ENCODE results near the gene BTRC.

Gene BTRC

DNA sequence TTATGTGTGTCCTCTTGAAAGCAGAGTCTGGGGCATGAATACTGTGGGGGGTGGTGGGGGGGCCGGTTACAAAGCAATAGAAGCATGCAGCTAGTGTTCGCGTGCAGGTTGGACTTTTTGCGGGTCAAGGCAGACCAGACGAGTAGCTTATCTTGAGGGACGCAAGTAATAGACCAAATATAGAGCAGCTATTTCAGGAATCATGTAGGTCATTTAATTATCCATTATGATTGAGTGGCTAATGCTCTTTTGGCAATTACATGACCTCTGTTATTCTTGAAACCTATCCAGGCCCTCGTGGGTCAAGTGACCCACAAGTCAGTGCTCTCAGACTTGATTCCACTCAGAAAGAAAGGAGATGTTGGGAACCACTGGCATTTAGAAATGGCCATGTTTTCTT, 93.0 kb downstream of the BTRC start:
- no peak for DNase-seq

DNA sequence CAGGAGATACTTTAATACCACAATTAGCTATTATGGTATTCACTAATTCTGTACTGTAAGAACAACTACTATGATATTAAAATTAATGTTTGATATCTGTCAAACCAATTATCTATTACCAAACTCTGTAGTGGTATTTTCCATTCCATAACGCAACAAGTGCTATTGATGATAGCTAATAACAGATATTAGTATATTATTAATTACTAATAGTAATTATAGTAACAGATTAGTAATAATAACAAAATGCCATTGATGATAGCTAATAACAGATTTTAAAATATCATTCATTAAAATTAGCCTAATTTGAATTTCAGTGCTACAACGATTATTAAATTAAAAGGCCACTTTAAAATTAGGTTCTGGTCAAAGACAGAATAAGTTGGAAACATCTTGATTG, 93.5 kb downstream of the BTRC start:
- DNase-seq = no peak

DNA sequence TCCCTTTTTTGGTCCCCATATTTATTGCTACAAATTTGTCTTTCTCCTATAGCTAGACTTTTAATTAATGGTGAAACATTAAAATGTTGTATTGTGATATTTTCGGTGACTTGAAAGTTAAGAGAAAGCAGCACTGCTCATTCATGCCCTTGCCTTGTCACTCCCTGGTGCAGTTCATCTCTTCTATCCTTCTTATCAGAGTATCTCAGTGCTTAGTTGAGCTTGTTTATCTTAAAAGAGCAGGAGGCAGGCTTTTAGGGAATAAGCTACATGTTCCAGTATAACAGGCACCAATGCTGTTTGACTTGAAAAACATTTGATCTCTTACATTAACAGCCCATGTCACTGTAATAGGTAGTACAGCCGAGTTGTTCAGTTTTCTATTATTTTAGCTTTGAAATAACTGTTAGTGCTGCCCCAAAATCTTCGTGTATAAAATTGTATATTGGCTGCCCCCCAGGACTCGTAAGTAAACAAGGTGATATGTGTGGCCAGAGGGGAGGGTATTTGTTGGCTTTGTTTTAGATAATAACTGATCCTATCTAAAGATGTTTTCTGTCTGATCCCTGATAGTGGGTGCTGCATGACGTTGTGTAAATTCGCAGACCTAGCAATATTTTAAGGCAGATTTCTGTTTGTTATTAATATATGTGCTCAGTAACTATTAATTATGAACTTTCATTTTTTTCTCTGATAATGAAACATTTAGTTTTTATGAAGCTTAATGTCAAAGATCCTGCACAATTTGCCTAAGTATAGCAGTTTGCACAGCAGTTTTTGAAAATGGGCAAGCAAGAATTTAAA, 96.5 kb downstream of the BTRC start:
- DNase-seq = no peak

DNA sequence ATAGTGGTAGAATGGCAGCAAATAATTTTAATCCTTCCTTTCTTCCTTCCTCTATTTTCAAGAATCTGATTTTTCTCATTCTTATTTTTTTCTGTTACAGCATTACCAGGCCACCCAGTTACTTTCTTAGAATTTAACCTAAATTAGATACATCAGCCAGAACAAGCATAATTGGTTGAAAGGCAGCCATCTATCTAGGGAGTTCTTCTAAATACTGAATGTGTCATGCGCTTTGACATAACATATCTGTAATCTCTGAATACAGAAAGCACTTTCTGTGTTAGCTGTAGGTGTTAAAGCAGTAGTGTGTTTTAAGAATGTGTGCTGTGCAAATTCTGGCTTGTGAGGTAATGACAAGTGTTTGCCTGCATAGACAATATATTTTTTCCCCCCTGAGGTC, 97.3 kb downstream of the BTRC start:
- no peak for DNase-seq

DNA sequence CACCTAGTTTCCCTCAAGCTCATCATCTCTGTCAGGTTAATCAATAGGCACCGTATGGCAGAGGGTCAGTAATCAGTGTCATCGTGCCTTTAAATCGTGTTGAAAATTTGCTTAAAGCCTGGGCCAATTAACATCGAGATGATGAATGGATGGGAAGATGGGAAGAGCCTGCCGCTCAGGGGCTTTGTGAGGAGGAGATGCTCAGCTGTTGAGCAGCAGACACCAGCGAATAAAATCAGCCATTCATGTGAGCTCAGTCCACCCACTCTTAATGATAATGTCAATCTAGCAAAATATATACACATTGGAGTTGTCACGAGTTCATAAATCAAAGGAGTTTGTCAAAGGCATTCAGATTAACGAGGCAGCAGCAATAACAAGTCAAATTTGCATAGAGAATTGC, 97.7 kb downstream of the BTRC start:
- DNase-seq = no peak

DNA sequence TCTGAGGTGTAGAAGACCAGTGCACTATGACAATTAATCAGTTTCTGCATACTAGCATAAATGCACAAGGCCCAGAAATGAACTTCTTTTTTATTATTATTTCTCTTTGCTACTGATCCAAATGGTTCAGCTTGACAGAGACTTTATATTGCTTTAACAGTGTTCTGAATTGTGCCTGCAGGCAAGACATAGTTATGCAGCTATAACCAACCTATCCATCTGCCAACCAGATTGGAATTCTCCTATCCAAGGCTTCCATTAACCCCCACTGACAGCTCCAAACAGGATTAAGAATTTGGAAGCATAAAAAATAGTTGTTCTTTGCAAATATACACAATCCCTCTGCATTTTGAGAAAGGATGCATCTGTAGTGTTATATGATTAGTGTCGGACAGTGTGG, 98.2 kb downstream of the BTRC start:
- no peak for DNase-seq

DNA sequence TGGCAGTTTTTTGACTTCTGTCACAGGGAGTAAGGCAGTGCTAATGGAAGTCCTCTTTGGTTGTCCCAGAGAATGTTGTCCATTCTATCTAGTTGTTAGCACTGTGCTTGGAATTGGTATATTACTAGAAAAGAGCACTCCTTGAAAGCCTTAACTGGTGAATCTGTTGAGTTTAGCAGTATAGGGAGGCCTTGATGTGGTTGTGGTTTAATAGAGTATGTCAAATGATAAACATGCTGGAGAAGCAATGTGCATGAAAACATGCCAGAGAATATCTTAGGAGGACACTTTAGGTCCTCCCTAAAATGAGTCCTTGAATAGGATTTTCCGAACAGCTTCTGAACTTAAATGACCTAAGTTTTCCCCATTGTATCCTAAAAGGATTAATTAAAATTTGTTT, 98.6 kb downstream of the BTRC start:
- DNase-seq = no peak

DNA sequence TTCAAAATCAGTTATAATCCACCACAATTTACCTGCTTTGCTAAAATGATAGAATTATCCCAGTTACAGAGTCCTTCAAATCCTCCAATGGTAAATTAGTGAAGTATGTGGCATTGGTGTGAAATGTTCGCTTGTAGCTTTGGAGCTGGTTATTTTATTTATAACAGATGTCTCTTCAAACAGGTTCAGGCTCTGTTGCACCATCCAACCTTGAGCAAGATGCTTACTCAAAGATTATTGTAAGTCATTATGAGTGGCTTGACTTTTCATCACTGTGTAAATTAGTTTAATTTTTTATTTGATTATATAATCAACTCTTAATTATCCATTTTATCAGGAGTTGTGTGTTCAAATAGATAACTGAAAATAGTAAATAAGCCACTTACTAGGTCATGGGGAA, 99.4 kb downstream of the BTRC start:
- no peak for DNase-seq

DNA sequence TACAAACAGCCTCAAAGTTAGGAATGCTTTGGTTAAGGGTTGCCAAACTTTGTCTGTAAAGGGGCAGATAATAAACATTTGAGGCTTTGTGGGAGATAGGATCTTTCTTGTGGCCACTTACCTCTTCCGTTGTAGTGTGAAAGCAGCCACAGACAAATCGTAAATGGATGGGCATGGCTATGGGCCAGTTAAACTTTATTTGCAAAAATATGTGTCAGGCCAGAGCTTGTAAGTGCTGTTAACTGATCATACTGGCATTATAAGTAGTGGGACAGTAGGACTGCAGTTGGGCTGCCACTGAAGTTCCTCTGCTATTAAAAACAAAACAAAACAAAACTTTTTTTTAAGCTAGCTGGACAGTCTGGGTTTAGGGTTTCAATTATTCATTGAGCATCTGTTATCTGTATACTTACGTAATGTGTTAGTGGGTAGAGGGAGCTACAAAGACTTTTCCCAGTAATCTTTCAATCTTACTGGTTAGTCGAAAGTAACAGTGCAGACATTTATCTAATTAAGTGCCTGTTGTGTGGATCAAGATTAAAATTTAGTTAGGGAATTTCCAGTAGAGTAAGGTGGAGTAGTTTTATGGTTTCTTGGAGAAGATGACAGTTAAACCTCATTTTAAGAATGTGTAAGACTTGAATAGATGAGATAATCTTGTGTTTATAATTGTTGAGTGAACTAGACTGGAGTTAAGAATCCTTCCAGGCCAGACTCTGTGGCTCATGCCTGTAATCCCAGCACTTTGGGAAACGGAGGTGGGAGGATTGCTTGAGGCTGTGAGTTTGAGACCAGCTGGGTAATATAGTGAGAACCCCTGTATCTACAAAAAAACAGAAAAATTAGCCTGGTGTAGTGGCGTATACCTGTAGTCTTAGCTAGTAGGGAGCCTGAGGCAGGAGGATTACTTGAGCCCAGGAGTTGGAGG, 100.1 kb downstream of the BTRC start:
- DNase-seq = no peak

DNA sequence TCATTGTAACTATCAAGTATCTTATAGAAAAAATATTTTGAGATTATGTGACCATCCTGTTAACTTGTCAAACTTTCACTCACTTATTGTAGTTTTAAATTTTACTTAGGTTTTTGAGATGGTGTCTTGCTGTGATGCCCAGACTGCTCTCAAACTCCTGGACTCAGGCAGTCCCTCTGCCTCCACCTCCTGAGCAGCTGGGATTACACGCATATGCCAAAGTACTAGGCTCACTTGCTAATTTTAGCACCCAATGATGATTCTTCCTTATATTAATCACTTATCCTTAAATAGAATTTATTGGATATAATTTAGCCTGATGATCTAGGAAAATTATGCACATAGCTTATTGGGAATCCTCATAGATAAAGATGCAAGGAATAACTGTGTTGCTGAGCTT, 104.9 kb downstream of the BTRC start:
- DNase-seq = no peak

DNA sequence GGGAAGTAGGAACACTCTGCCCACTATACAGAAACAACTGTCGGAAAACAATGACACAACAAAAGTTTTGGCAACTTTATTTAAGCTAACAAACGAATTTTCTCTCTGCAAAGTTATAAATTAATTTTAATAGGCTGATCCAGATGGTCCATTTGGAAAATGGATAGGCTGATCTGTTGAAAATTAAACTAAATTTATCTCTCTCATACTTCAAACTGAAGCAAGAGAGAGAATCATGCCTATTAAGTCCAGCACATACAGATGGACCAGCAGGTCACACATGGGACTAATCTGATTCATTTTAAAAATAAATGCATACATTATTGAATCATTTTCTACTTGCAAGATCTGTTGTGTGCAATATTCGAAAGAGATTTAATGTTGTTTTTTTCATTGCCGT, 110.1 kb downstream of the BTRC start:
- DNase-seq = no peak

DNA sequence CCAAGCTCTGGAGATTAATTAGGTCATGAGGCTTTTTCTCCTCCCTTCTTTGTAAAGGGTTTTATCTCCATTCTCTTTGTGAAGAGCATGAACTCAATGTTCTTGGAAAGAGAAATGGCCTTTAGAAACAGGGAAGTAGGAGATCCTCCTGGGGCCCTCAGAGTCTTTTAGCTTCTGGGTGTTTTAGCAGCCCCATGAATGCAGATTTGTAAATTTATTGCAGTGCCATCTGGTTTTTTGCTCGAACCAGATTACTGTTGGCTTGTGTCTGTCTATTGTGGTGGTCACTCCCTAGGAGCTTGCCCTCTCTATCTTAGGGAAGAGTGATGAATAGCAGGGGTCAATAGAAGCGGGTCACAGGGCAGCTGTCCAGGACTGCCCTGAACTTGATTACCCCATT, 110.6 kb downstream of the BTRC start:
- DNase-seq = no peak

DNA sequence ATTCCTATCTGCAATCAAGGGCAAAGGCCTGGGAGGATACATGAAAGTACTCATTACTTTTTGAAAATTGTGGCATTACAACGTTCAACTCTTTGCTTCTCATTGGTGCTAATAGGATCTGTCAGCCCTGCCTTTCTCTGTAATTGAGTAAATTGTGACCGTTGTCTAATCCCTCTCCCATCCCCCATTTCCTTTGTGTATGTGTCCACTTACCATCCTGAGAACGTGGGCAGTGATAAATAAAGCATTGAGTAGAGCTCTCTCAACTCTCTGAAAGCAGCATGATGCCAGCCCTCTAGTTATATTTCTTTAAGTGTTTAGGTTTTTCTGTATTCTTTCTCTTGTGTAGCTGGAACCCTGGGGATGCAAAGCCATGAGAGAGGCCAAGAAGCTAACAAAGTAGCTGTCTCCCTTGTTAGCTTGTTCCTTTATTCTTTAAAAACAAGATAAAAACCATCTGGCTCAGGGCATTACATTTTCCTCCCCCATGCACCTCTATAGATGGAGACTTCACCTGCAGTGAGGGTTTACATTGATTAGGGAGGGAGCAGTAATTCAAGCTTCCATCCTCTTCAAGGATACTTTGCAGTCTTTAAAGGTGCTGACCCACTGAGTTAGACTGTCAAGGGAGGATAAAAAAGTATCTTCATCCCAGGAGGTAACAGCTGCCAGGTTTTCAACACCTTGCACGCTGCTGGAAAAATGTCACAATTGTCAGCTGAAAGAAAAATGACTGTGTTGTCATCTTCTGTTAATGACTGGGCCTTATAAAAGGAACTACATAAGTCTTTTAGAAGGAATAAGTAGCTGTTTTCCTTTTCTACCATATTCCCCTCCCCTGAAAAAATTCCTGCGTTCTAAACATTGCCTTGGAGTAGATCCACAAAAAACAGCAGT, 112.3 kb downstream of the BTRC start:
- DNase-seq = no peak

DNA sequence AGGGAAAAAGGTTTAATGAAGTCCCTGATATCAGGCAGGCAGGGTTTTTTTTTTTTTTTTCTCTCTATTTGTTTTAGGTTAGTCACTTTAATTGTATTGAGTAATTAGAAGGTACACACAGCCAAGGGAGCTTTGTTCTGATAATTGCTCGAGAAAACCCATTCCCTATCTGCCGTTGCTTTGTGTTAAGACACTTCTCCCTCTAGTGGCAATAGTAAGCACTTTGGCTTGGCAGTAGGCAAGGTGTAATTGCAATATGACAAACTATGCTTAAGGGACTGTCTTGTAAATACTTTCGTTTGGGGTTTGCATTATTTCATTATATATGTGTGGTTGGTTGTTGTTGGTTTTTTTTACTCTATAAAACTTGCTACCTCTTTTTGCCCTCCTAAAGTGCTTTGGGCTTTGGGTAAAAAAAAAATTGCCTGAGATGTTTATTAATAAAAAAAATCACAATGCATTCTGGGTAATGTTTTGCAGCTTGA, 113.4 kb downstream of the BTRC start:
- DNase-seq = peak; percentile 42 to 75

DNA sequence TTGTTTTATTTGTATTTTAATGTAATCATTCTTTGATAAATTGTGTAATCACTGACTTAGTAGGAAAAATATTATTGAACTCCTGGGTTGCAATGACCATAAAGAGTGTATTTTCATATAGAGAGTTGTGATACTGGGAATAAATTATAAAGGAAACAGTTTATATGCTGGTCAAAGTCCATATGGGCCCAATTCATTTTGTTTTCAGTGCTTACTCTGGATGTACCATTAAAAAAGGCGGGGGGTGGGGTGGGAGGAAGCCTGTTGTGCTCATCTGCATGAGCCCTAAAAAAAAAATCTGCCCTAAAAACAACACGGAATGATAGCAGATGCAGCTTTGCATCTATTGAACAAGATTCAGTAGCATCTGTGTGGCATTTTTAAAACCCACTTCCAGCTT, 114.2 kb downstream of the BTRC start:
- DNase-seq = no peak

DNA sequence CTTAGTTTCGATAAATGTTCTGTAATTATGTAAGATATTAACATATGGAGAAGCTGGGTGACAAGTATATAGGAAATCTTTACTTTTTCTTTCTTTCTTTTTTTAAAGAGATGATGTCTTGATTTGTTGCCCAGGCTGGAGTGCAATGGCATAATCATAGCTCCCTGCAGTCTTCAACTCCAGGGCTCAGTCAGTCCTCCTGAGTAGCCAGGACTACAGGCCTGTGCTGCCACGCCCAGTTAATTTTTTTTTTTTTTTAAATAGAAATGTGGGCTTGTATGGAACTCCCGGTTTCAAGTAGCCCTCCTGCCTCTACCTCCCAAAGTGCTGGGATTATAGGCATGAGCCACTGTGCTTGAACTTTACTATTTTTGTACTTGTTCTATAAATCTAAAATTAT, 122.4 kb downstream of the BTRC start:
- no peak for DNase-seq

DNA sequence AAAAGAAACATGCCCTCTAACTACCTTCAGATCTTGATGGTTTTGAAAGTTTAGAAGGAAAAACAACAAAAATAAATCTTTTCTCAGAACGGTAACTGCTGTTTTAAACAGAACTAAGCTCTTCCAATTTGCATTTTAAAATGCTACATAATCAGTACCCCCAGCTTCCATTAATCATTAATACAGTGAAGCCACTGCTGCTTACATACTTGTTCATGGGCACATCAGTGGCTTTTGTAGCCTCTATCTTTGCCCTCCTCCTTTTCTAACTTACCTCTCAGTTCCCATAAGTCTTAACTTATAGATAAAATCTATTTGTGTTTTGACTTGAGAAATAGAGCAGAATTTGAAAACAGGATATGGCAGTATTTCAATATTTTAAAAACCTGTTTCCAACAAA, 125.0 kb downstream of the BTRC start:
- DNase-seq = no peak

DNA sequence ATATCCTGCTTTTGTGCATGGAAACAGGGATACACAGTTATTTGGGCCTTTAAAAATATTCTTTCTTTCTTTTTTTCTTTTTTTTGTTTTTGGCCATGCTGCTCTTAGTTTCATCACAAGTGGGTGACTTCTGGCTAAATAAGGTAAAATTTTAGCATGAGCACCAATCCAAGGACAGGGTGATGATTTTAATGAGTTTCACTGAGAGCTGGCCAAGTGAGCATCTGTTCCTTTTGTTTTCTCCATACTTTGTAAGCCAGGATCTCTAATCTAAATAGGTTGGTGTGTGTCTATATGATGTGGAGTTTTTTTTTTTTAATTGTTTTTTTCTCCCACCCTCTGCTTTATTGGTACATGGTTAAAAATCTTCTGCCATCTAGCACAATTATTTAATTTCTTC, 127.3 kb downstream of the BTRC start:
- DNase-seq = no peak

DNA sequence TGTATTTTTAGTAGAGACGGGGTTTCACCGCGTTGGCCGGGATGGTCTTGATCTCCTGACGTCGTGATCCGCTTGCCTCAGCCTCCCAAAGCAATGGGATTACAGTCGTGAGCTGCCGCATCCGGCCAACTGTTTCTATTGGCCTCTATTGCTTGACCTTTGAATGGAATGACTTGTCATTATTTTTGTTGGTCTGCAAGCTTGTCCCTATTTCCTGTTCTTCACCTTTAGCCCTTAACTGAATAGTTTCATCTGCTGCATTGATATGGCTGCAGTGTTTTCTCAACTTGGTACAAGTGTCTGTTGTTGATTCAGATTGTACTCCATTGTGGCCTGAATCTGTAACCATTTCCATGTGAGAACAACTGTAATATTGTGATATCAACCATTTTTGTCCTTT, 128.6 kb downstream of the BTRC start:
- no peak for DNase-seq

DNA sequence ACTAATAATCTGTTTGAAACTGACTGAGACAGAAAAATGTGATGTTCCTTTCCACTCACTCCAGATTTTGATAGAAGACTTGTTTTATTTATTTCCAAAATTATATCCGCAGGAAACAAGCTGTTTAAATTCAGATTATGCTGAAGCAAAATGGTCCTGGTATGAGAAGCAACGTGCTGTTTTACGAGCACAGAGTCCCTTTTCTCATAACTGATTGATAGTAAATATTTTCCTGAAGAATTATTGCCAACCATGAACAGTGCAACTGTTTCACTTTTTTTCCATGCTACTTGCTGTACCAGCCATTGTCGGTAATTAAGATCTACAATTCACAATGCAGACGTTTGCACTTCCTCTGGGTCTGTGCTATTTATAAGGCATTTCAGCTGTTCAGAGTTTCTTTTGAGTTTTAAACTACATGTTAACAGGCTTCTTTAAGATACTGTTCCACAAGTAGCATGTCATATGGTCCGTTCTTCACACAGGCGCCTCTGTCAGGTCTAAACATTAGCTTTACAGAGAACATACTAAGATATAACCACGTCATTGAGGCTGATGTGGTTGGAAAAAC, 130.3 kb downstream of the BTRC start:
- DNase-seq = no peak

DNA sequence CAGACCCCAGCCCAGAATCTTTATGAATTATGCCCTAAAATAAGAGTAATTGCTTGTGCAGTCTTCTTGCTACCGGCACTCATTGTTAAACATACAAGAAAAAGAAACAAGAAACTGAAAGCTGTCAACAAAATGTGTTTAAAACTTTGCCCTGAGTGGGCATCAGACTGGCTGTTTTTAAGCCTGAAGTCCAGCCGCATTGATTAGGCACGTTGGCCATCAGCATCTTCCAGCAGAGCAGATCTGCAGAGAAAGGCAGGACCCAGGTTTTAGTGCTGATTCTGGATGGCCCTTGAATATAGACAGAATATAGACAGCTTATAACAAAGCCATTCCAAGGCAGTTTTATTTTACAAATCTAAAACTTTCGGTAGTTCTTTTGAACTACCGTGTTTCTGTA, 131.2 kb downstream of the BTRC start:
- no peak for DNase-seq

DNA sequence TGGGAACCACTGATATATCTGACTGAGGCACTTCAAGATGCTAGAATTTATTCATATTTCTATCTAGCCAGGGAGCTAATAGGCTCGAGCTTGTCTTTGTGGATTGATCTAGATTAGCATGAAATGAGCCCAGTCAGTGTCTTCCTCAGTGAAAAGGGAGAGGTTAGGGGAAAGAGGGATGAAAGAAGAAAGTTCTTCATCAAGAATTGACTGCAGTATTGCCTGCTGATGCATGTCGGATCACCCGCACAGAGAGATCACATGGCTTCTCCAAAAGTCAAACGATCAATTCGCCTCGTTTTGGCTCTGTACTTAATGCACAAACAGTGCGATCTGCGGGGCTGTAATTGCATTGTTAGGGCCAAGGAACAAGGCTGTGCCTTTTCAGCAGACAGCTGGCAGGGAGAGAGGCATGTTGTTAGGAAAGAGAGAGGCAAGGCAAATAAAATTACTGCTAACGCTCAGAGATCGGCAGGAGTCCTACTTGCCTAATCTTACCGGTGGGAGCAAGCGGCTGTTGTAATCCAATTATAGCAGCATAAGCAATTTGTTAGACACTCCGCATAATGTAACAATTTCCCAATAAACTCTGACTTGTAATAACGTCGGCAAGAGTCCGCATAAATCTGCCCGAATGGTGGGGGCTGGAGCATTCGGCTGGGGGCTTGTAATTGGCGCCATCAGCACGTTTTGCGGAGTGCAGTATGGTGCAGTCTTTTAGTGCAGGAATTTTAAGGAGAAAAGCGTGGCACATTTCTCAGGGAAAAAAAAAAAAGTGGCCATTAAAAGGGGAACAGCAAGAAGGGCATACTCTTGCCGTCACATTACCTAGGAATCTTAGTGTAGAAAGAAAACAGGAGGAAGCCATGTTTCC, 132.0 kb downstream of the BTRC start:
- no peak for DNase-seq

Measured in SHP77 (cell line).